K562 (cell line): Measurements from ENCODE around the gene NFIB. TPM values are rescaled to one million over a fixed set of nuclear protein-coding genes. Genes with fewer than 3 reads are reported as not detected.

Source experiments
- AFF4 ChIP-seq: sonication (generic); formaldehyde crosslinking; IDR thresholded peaks from 2 replicates; pipeline ENCODE4 v1.8.0; 2023; ENCODE audit warnings: mild to moderate bottlenecking, missing genetic modification reagents
- CBX5 ChIP-seq: IDR thresholded peaks from 2 replicates; pipeline ENCODE4 v1.6.1; 2014; ENCODE audit warnings: low read depth, borderline replicate concordance
- E2F8 ChIP-seq: fragments of 450-650 bp; IDR thresholded peaks from 2 replicates; pipeline ENCODE4 v1.7.1; 2018; ENCODE audit warnings: mild to moderate bottlenecking, low read depth; ENCODE audit not compliant: partially characterized antibody
- ELK3 ChIP-seq: fragments of 450-650 bp; formaldehyde crosslinking; IDR thresholded peaks from 2 replicates; pipeline ENCODE4 v1.4.0; 2020; ENCODE audit warnings: mild to moderate bottlenecking
- MLX ChIP-seq, 2 experiments: fragments of 450-650 bp in 1 of 2; sonication (generic) in 1 of 2; formaldehyde crosslinking; conservative IDR thresholded peaks; 2 replicates each; pipeline versions ENCODE4 v1.4.0 to v1.8.1; 2020 to 2022; ENCODE audit warnings: mild to moderate bottlenecking in 1 of 2, missing genetic modification reagents in 1 of 2
- PYGO2 ChIP-seq: fragments of 450-650 bp; IDR thresholded peaks from 2 replicates; pipeline ENCODE4 v1.6.1; 2016; ENCODE audit warnings: mild to moderate bottlenecking, missing genetic modification characterization, moderate library complexity, missing compliant biosample characterization
- RNF2 ChIP-seq: sonication (generic); IDR thresholded peaks from 2 replicates; pipeline ENCODE4 v1.6.1; 2016
- SAFB ChIP-seq: fragments of 200-400 bp; formaldehyde crosslinking; IDR thresholded peaks from 2 replicates; pipeline ENCODE4 v1.6.1; 2017; ENCODE audit warnings: low read depth, low read length, borderline replicate concordance
- SLC30A9 ChIP-seq: fragments of 250-450 bp; sonication (Bioruptor Pico); IDR thresholded peaks from 2 replicates; pipeline ENCODE4 v1.8.0; 2022; ENCODE audit warnings: mild to moderate bottlenecking, moderate library complexity
- SMC3 ChIP-seq: conservative IDR thresholded peaks from 2 replicates; pipeline ENCODE4 v1.6.1; 2011; ENCODE audit warnings: low read depth, low read length, improper control_type of control experiment; ENCODE audit not compliant: insufficient read depth
- SNRNP70 ChIP-seq: fragments of 200-400 bp; formaldehyde crosslinking; optimal IDR thresholded peaks from 2 replicates; pipeline ENCODE3; 2017; ENCODE audit warnings: low read depth, low read length
- THRAP3 ChIP-seq: fragments of 450-650 bp; IDR thresholded peaks from 2 replicates; pipeline ENCODE4 v1.6.1; 2016; ENCODE audit warnings: mild to moderate bottlenecking, inconsistent platforms, borderline replicate concordance
- USF1 ChIP-seq: sonication (generic); formaldehyde crosslinking; IDR thresholded peaks from 2 replicates; pipeline ENCODE4 v1.9.0; 2022; ENCODE audit warnings: mild to moderate bottlenecking, missing genetic modification reagents
- ZNF57 ChIP-seq: fragments of 450-650 bp; formaldehyde crosslinking; IDR thresholded peaks from 2 replicates; pipeline ENCODE4 v1.4.0; 2020; ENCODE audit warnings: mild to moderate bottlenecking, moderate library complexity
- ZNF740 ChIP-seq, 3 experiments: fragments of 200-800 bp in 1 of 3; sonication (Bioruptor generic) in 1 of 3; sonication (generic) in 1 of 3; formaldehyde crosslinking in 1 of 3; IDR thresholded peaks; 2 replicates each; pipeline versions ENCODE4 v1.6.1 to v1.8.0; 2016 to 2022; ENCODE audit warnings: mild to moderate bottlenecking in 2 of 3, missing compliant biosample characterization in 2 of 3, missing genetic modification characterization in 2 of 3, missing genetic modification reagents in 1 of 3
- ZSCAN29 ChIP-seq: fragments of 450-650 bp; IDR thresholded peaks from 2 replicates; pipeline ENCODE4 v1.6.1; 2017
- polyA plus RNA-seq, 8 experiments: library from polyadenylated mRNA; depleted of rRNA in 4 of 8; stranded (reverse) in 5 of 8; unstranded in 3 of 8; fragments of >200 nt; fragmentation: Nextera tagmentation in 2 of 8; fragmentation: Illumina TruSeq in 1 of 8; extraction: Ambion mirVana in 2 of 8; extraction: Trizol in 1 of 8; gene quantifications; 2 replicates each; pipeline versions ENCODE4 v1.2.1 to v1.2.3, GENCODE V29; 2011 to 2014; ENCODE audit warnings: inconsistent platforms in 1 of 8, missing spikeins in 1 of 8
- total RNA-seq, 7 experiments: library from RNA; depleted of rRNA in 6 of 7; stranded (reverse); fragments of >200 nt in 6 of 7; fragmentation: Illumina TruSeq in 2 of 7; extraction: Trizol in 2 of 7; gene quantifications; 2 replicates each; pipeline versions ENCODE4 v1.2.1 to v1.2.3, GENCODE V29; 2011 to 2021; ENCODE audit warnings: low replicate concordance in 1 of 7

NFIB gene
- total and polyA plus RNA-seq, 9 of the 15 experiments (the other 6 are each of a cell fraction or from before 2014, with no cell fraction given): 1.2 to 3.3 (median 1.9) TPM

GRCh38 chr9:14322211-14323082 lies 8.5 kb upstream of the NFIB start (continued):
- TF ChIP-seq THRAP3 (no peak), SNRNP70 (no peak), RNF2 (no peak), CBX5 (no peak), ELK3 (CRISPR knock-in tag) (no peak), SAFB (peak; percentile 99), ZNF57 (CRISPR knock-in tag) (no peak), MLX (CRISPR knock-in tag; conservative IDR thresholded peaks at IDR 0.05) (no peak), SLC30A9 (CRISPR knock-in tag) (no peak), ZSCAN29 (no peak), PYGO2 (tag) (no peak), SMC3 (no peak), E2F8 (no peak), USF1 (CRISPR knock-in tag) (no peak), ZNF740 (CRISPR knock-in tag; IDR thresholded peaks at IDR 0.05) (0 out of 2 replicates have a peak, but pooled peaks have one; percentile 30), ZNF740 (tag; IDR thresholded peaks at IDR 0.05) (no peak), AFF4 (CRISPR knock-in tag) (no peak)
